Measurements from ENCODE around the gene ARFGAP1. TPM values are rescaled to one million over a fixed set of nuclear protein-coding genes. Genes with fewer than 3 reads are reported as not detected.

The ARFGAP1 gene
- polyA plus RNA-seq, 2 of the 4 experiments (the other 2 are of a cell fraction) = 41.0 to 106 TPM

GRCh38 chr20:63262836-63263235 is 9.8 kb upstream of the ARFGAP1 start:
- WGBS (ENCODE audit: missing lambda C conversion rate) = 68% methylated on average over 9 of the region's 9 CpGs
- CTCF ChIA-PET = interaction anchor here (1.0 to 3.7 kb wide), 2 partner anchors 39 to 290 kb away, joined by 3 to 22 read pairs; no protein-coding TSS in a partner anchor
- H3K27ac ChIP-seq = no peak overlapping the region
- no peak overlapping the region for H3K4me3 ChIP-seq
- no peak for FAIRE-seq
- peaks cover 12% of the 10 kb centered on the region; the same call in 1 of the 3 replicates for H3K4me1 ChIP-seq
- no peak overlapping the region for H3K4me2 ChIP-seq
- no peak for ATAC-seq
- H3K9me3 ChIP-seq = no peaks in the 10 kb centered on the region
- no peak for DNase-seq (ENCODE audit: low read depth in 1 of 2, low spot score in 1 of 2)
- TF ChIP-seq CHD4 (IDR thresholded peaks at IDR 0.05; ENCODE audit: borderline replicate concordance) (no peak), USF2 (IDR thresholded peaks at IDR 0.05) (no peak), HOXB13 (CRISPR knock-in tag; IDR thresholded peaks at IDR 0.05; ENCODE audit: low read depth) (no peak), MYC (IDR thresholded peaks at IDR 0.05; ENCODE audit: borderline replicate concordance, low read length) (no peak), ZFP36 (IDR thresholded peaks at IDR 0.05; ENCODE audit: borderline replicate concordance, partially characterized antibody) (no peak)
- POLR2A ChIA-PET = no interaction called here

GRCh38 chr20:63264000-63264399 is 8.6 kb upstream of the ARFGAP1 start:
- CTCF ChIA-PET = interaction anchor here (1.0 to 3.7 kb wide), 2 partner anchors 40 to 291 kb away, joined by 3 to 22 read pairs; no protein-coding TSS in a partner anchor
- no peak for TF ChIP-seq NR3C1 (IDR thresholded peaks at IDR 0.05)
- no peak for TF ChIP-seq JUN (IDR thresholded peaks at IDR 0.05)
- no peak for TF ChIP-seq USF2 (IDR thresholded peaks at IDR 0.05)
- no peak for TF ChIP-seq MAX (IDR thresholded peaks at IDR 0.05)
- TF ChIP-seq ZC3H11A (IDR thresholded peaks at IDR 0.05) = no peak
- no peak for TF ChIP-seq ESRRA (IDR thresholded peaks at IDR 0.05; ENCODE audit: borderline replicate concordance, low read length)
- no peak for TF ChIP-seq E2F6 (IDR thresholded peaks at IDR 0.05; ENCODE audit: borderline replicate concordance, low read depth)
- TF ChIP-seq CBX2 (IDR thresholded peaks at IDR 0.05; ENCODE audit: borderline replicate concordance, low read depth) = no peak
- TF ChIP-seq FOSL2 (IDR thresholded peaks at IDR 0.05) = no peak
- TF ChIP-seq FOSL2 (CRISPR knock-in tag; IDR thresholded peaks at IDR 0.05) = no peak
- TF ChIP-seq KDM1A (IDR thresholded peaks at IDR 0.05; ENCODE audit: low read depth) = no peak
- TF ChIP-seq CEBPB (IDR thresholded peaks at IDR 0.05) = no peak
- no peak for TF ChIP-seq POLR2A (IDR thresholded peaks at IDR 0.05; ENCODE audit: low read length)
- TF ChIP-seq HDAC2 (IDR thresholded peaks at IDR 0.05) = no peak
- TF ChIP-seq HMGXB4 (CRISPR knock-in tag; IDR thresholded peaks at IDR 0.05; ENCODE audit: borderline replicate concordance) = no peak
- TF ChIP-seq RFX5 (IDR thresholded peaks at IDR 0.05) = no peak
- no peak for TF ChIP-seq TP53 (CRISPR knock-in tag; IDR thresholded peaks at IDR 0.05)
- TF ChIP-seq ZNF302 (CRISPR knock-in tag; IDR thresholded peaks at IDR 0.05) = no peak
- WGBS (ENCODE audit: missing lambda C conversion rate) = 80% methylated on average over 9 of the region's 10 CpGs
- H3K4me2 ChIP-seq = no peak overlapping the region
- no peaks in the 10 kb centered on the region for H3K9me3 ChIP-seq
- peaks cover 12% of the 10 kb centered on the region; the same call in 1 of the 3 replicates for H3K4me1 ChIP-seq
- DNase-seq (ENCODE audit: low read depth in 1 of 2, low spot score in 1 of 2) = no peak
- FAIRE-seq = no peak
- POLR2A ChIA-PET = interaction anchor here (0.6 kb wide), 1 partner anchor 175 kb away, joined by 3 read pairs; no protein-coding TSS in a partner anchor
- no peak overlapping the region for H3K4me3 ChIP-seq
- no peak for ATAC-seq
- peak overlapping the region in 1 of 2 experiments; percentile 3; a peak in 1 of 6 replicates for H3K27ac ChIP-seq
